Measurements from ENCODE around the gene LEF1. TPM values are rescaled to one million over a fixed set of nuclear protein-coding genes. Genes with fewer than 3 reads are reported as not detected.

Gene LEF1
- total and polyA plus RNA-seq, 2 donors (not counting 3 experiments of a cell fraction or from before 2014, with no cell fraction given) = 0.46 TPM; not detected in 1

GRCh38 chr4:108099838-108100237 lies 68.9 kb downstream of the LEF1 start:
- no peaks in the 10 kb centered on the region for H3K9me1 ChIP-seq (replicated peaks; ENCODE audit: control insufficient read depth, extremely low read depth, insufficient read depth, low read length)
- no peak overlapping the region for H2AFZ ChIP-seq (ENCODE audit: low read depth, low read length)
- no TSS peak for BruUV-seq (replicated peaks)
- no peak overlapping the region for H3K4me2 ChIP-seq (ENCODE audit: insufficient read depth, low read length)
- no peaks in the 10 kb centered on the region for H3K27me3 ChIP-seq (ENCODE audit: control insufficient read depth in 2 of 2, insufficient read depth in 2 of 2, low read length in 2 of 2)
- no peak overlapping the region for H3K4me3 ChIP-seq (replicated peaks in 1 of 3; ENCODE audit: insufficient read depth in 1 of 3, low read depth in 1 of 3, low read length in 3 of 3)
- H3K9me3 ChIP-seq (replicated peaks; ENCODE audit: control insufficient read depth, insufficient read depth, low read length) = no peaks in the 10 kb centered on the region
- no peaks in the 10 kb centered on the region for H3K36me3 ChIP-seq (ENCODE audit: control insufficient read depth in 2 of 2, extremely low read depth in 1 of 2, insufficient read depth in 2 of 2, low read length in 2 of 2)
- no peaks in the 10 kb centered on the region for H4K20me1 ChIP-seq (replicated peaks; ENCODE audit: control insufficient read depth, extremely low read depth, insufficient read depth, low read length)
- DNase-seq (ENCODE audit: low read depth, low spot score) = no peak
- POLR2A ChIA-PET = no interaction called here
- H3K79me2 ChIP-seq (ENCODE audit: control insufficient read depth, insufficient read depth, low read length) = no peaks in the 10 kb centered on the region
- intact Hi-C loops (cut with micrococcal nuclease) (no loop called here), dilution Hi-C loops (cut with MboI; ENCODE audit: extremely low pct_ligation_motif_present, low sequenced_read_pairs) (no loop called here)
- H3K27ac ChIP-seq (ENCODE audit: insufficient read depth, low read depth, low read length) = no peak overlapping the region
- no peaks in the 10 kb centered on the region for H3K4me1 ChIP-seq (ENCODE audit: control insufficient read depth, extremely low read depth, insufficient read depth, low read length)
- no peak overlapping the region for H3K9ac ChIP-seq (replicated peaks; ENCODE audit: extremely low read depth, insufficient read depth, low read length)
- FAIRE-seq = no peak
- no peak for TF ChIP-seq MAX (IDR thresholded peaks at IDR 0.05; ENCODE audit: insufficient read depth, insufficient read length)
- no peak for TF ChIP-seq EZH2 (IDR thresholded peaks at IDR 0.05; ENCODE audit: borderline replicate concordance, low read depth, low read length, severe bottlenecking)
- TF ChIP-seq GATA2 (IDR thresholded peaks at IDR 0.05; ENCODE audit: insufficient read depth, insufficient read length, low read depth, low read length) = no peak
- TF ChIP-seq POLR2AphosphoS5 (IDR thresholded peaks at IDR 0.05; ENCODE audit: insufficient read depth, low read depth, low read length) = no peak
- TF ChIP-seq JUN (IDR thresholded peaks at IDR 0.05; ENCODE audit: borderline replicate concordance, insufficient read depth, insufficient read length, low read depth) = no peak
- TF ChIP-seq FOS (IDR thresholded peaks at IDR 0.05; ENCODE audit: borderline replicate concordance, insufficient read depth, low read length) = no peak
- TF ChIP-seq MYC (IDR thresholded peaks at IDR 0.05; ENCODE audit: low read depth, low read length) = no peak
- TF ChIP-seq CTCF (IDR thresholded peaks at IDR 0.05; ENCODE audit: extremely low read depth in 1 of 2, insufficient read depth in 1 of 2, low read depth in 1 of 2, low read length in 2 of 2) = no peak
- no peak for TF ChIP-seq POLR2A (IDR thresholded peaks at IDR 0.05; ENCODE audit: low read depth, low read length)
- CTCF ChIA-PET = interaction anchor here (0.9 to 1.0 kb wide), 2 partner anchors 15 to 81 kb away, joined by 3 read pairs; no protein-coding TSS in a partner anchor

Data from endothelial cell of umbilical vein (primary cell).